LNCAP (cell line): ENCODE measurements around the gene GRIK3.

Source experiments
- TF ChIP-seq, protein P1 (sequence below): fragments of 450-650 bp; IDR thresholded peaks from 2 replicates; pipeline ENCODE4 v1.5.1; 2017; ENCODE audit warnings: mild to moderate bottlenecking

Gene GRIK3

GRCh38 chr1:36971852-36972618 is 62.3 kb downstream of the GRIK3 start:
- TF ChIP-seq, protein P1, sequence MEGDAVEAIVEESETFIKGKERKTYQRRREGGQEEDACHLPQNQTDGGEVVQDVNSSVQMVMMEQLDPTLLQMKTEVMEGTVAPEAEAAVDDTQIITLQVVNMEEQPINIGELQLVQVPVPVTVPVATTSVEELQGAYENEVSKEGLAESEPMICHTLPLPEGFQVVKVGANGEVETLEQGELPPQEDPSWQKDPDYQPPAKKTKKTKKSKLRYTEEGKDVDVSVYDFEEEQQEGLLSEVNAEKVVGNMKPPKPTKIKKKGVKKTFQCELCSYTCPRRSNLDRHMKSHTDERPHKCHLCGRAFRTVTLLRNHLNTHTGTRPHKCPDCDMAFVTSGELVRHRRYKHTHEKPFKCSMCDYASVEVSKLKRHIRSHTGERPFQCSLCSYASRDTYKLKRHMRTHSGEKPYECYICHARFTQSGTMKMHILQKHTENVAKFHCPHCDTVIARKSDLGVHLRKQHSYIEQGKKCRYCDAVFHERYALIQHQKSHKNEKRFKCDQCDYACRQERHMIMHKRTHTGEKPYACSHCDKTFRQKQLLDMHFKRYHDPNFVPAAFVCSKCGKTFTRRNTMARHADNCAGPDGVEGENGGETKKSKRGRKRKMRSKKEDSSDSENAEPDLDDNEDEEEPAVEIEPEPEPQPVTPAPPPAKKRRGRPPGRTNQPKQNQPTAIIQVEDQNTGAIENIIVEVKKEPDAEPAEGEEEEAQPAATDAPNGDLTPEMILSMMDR = no peak

DNA sequence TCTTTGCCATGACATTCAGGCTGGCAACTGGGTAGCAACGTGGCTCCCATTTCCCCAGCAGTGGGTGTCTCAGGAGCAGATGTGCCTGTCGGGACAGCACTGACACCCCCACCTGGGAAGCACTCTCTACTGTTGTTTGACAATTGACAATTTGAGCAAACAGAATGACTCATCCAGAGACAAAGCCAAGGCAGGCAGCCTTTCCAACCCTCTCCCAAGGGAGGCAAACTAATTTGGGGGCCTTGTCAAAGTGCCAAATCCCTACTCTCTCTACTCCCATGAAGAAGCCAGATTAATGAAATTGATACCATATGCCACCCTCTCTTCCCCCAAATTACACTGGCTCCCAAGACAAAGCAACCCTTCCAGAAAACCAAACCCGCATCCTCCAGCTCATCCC is 65.6 kb downstream of the GRIK3 start:
- TF ChIP-seq, protein P1 = no peak

GRCh38 chr1:36966242-36966641 is 68.1 kb downstream of the GRIK3 start:
- TF ChIP-seq, protein P1 = no peak

GRCh38 chr1:36965275-36966159 is 68.8 kb downstream of the GRIK3 start:
- TF ChIP-seq, protein P1 = no peak

DNA sequence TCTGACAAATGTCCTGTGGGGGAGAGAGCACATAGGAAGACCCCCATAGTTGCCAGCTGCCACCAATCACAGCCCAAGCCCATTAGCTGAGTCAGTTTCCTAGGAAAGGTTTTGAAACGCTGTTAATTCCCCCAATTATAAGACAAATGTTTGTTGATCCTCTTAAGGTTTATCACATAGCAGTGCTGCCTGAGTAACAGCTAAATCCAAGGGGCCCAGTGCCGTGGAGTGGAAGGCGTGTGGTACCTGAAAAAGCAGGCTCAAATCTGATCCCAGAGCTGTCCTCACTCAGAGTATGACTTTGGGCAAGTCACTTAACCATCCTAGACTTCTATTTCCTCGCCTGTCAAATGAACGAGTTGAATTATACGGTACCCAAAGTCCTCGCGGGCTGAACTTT is 69.5 kb downstream of the GRIK3 start:
- TF ChIP-seq, protein P1 = no peak

- TF ChIP-seq, protein P1 = no peak
These were observed 71.3 kb downstream of the GRIK3 start for GRCh38 chr1:36963006-36963405.

DNA sequence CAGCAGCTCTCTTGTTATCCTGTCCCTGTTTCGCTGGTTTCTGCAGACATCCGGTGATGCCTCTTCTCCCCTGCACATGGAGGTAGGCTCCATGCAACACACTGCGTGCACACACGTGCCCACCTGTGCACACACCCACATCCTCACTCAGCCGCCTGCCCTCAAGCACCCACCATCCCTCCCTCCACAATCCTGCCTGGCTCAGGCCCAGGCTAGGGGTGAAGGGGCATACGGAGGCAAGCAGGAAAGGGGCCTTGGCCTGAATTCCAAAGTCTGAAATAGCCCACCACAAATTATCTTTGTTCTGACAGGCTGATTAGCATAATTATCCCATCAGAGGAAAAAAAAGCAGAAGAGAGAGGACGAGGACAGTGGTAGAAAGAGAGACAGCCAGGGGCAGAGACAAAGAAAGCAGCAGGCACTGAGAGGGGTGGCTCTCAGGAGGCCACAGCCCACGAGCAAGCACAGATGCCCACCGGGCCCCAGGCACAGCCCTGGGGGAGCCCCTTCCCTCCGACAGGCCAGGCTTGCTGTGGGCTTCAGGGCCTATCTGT is 73.2 kb downstream of the GRIK3 start:
- TF ChIP-seq, protein P1 = no peak
